GM19395 (cell line): ENCODE results near the gene COMTD1.

Experiments
- ATAC-seq: cut with Tn5 transposase; IDR thresholded peaks from one replicate; pipeline ENCODE4 v1.9.1; 2021; ENCODE audit warnings: mild to moderate bottlenecking, moderate library complexity; ENCODE audit not compliant: unreplicated experiment

Gene COMTD1

DNA sequence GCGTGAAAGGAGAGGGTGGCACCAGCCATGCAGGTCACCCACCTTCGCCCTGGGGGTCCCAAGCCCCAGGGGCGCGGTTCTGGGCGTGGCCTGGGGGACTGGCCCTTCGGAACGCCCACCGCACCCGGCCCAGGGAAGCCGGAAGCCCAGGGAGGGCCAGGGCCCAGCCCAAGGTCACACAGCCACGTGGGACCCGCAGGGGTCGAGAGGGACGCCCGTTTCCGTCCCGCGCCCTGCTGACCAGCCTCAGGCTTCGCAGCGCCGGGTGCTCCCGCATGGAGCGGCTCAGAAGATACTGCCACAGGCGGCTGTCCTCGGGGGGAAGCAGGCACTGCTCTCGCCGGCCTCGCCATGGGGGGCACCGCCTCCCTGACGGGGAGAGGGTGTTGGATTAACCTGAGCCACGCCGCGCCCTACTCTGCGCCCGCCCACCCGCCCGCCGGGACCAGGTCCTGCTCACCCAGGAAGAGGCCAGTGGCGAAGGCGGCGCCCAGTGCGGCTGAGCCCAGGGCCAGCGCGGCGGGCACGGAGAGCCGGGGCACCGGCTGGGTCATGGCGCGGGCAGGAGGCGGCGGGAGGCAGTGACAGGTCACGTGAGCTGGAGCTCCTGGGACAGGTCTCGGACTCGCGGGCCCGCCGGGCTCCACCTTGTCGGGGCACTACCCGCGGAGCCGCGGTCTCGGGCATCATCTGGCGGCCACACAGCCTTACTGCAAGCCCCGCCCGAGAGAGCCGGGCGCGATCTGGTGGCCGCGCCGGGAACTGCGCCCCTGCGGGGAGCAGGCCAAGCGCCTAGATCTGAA is at the start of gene COMTD1:
TSS of gene COMTD1 (minus strand) at position 583 of the 803 bp plus-strand sequence. CDS start at position 554, 29 bp downstream.
- ATAC-seq: peak; percentile 74

DNA sequence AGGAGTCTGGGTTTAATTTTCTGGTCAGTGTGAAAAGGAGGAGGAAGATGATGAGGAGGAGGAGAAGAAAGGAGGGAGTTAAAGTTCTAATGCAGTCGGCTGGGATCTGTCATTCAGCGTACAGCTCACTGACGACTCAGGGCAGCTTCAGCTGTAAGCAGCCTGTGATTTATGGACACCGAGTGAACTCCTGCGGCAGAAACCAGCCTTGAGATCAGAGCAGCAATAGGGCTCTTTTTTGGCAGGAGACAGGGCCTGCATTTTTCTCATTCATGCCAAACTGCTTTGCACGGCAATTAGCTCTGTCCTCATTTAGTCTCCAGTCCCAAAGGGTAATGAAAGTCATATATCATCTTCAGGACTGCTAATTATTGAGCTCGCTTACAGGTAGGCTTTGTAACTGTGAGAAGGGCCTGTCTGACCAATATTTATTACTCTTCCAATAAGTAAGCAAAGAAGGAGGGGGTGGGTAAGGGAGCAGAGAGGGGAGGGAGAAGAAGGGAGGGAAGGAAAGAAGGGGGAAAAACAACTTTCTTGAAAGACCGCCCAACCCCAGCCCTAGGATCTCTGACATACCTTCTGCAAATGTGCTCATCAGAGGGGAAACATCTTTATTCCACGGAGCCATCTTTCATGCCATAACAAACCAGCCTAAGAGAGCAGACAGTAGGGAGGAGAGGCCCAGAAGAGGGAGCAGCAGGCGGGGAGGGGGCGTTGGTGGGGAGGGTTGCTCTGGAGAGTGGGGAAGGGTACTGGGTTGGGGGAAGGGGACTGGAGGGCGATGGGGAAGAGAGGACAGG is 48.1 kb upstream of the COMTD1 start:
- ATAC-seq: no peak

DNA sequence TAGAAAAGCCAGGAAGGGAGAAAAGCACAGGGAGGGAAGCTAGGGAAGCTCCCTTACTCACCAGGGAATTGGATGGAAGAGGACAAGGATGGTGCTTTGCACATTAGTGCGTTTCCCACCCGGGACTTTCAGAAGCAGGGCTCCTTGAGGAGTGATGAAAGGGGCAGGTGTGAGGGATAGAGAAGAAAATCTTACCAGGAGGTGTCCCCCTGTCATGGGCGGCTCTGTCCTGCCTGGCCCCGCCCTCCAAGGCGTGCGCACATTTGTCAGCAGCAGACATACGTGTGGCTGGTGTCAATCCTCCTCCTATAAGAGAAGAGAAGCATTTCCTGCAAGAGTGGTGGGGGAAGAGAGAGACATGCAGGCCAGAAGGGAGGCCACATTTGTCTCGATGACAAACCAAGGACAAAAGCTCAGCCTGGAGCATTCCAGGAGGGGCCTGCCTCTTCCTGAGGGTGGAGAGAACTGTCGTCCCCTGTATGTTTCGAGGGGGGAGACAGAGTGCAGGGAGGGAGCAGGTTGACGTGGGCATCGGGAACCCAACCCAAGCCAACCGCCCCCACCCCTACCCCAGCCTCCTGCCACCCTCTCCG is 47.4 kb upstream of the COMTD1 start:
- no peak for ATAC-seq

DNA sequence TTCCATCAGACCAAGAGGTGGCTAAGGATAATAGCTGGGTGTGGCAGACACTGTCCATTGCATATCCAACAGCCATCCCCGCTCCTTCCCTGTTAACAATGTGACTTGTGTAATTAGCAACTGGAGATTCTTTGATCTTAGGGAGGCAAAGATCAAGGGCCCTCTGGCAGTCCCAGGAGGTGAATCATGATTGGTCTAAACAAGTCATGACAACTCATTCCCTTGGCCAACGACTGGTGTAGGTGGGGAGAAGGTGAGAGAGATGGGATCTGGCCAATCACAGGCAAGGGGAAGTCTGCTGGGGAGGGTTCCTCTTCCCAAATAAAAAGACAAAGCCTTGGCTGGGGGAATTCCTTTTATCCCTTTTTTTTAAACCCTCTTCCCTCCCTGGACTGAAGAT is 46.2 kb upstream of the COMTD1 start:
- ATAC-seq: no peak

DNA sequence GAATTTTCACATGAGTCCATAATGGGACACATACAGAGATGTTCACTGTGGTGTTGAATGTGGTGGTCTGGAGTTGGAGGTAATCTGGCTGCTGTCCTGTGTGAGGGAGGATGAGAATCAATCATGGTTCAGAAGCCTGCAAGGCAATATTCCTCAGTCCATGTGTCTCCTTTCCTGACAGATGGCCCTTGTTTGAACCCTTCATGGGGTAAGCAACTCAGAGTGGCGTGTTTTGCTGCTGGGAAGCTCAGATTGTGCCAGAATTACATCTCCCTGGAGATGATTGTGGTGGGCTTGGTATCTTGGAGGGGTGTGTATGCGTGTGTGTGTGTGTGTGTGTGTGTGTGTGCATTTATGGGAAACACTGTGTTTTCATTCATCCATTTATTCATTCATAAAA is 44.5 kb upstream of the COMTD1 start:
- no peak for ATAC-seq

DNA sequence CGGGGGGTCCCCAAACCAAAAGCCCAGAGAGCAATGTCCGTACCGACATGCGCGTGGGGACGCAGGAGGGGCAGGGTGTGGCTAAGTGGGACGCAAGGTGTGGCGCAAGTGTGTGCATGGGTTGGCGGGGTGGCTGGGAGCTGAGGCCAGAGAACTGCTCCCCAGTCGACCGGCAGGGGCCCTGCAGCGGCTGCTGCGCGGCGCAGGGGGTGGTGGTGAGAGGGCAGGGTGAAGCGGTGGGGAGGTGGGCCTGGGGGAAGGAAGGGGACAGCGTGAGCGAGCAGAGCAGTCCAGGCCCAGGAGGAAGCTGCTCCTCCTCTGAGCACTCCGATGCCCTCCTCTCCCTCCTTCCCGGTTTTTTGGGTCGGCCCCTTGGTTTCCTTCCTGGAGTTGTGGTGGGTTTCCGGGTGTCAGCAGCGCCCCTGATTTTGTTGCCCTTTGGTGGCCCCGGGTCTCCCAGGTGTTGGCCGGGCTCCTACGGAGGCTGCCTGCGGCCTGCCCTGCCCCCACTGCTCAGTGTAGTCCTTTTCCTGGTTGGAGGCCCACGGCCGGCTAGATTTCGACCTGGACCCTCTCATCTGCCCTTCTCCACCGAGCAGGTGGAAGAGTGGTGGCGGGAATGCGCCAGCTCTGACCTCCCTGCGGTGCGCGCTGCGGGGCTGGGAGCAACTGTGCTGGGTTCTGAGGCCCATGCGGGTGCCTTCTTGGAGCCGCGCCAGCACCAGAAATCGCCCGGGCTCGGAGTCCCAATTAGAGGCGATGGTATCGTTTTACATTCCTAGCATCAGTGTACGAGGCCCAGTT is 40.5 kb upstream of the COMTD1 start:
- ATAC-seq: no peak

DNA sequence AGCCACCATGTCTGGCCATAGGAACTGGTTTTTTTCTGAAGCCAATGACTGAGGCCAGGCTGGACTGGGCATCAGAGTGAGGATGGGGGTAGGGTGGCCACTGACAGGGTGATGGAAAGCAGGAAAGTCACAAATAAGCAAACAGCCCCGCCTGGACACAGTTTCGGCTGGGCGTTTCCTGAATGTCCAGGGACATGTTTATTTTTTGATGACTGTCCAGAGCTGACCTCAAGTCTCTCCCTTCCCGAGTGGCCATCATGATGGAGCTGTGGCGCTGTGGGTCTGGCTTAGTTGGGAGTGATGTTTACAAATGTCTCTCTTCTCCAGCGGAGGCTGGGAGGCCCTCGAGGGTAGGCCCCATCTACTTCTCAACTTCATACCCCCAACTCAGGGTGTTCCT is 37.1 kb upstream of the COMTD1 start:
- no peak for ATAC-seq

DNA sequence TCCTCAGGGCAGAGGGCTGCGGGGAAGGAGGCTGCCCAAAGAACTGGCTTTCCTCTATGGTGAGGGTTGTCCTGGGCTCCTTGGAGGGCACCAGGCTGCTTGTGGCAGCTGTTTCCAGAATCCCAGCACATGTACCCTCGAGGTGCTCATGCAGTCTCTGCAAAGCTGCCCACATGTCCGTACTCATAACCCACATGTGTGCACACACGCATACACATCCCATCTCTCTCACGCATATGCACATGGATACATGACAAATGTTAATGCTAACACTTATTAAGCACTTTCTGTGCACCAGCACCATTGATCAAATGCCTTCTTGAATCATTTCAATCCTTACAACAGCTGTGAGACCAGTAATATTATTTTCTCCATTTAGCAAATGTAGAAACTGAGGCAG is 36.3 kb upstream of the COMTD1 start:
- no peak for ATAC-seq

DNA sequence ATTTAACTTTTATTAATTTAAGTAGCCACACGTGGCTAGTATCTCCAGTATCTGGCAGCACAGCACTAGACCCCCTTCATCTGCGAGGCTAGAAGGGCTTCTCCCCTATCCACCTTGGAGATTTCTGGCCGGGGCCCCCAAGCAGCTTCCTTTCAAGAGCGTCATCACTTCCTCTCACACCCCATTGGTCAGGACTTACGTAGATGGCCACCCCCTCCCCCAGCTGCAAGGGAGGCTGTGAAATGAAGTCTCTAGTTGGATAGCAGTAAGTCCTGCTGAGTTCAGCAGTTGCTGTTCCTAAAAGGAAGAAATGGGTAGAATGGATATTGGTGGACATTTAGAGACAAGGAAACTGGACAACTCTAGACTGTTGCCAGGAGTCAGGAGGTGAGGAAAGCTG is 33.8 kb upstream of the COMTD1 start:
- ATAC-seq: no peak

DNA sequence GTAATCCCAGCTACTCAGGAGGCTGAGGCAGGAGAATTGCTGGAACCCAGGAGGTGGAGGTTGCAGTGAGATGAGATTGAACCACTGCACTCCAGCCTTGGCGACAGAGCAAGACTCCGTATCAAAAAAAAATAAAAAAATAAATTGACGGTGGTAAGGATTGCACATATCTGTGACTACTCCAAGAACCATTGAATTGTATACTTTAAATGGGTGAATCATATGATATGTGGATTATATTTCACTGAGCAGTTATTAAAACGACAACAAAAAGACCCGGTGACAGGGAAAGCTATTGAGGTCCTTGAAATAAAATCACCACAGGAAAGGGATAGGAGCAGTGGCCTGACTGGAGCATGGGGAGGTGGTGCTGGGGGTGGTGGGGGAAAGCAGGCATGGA is 31.2 kb upstream of the COMTD1 start:
- no peak for ATAC-seq

DNA sequence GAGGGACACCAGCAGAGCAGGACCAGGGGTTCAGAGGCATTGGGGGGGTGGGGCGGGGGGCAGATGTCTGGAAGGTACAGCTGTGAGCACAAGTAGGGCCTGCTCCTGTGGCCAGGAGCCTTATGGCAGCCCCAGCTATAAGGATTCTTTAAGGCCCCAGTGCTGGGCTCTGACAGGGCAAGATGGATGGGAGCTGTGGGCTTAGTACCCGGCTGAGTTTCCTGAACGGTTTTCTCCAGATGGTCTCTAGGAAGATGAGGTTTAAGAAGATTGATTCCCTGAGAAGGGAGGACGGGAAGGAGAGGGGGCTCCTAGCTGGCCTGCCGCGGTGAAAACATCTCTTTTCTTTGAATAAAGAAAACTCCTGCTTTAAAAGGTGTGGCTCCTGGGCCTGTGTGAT is 30.1 kb upstream of the COMTD1 start:
- no peak for ATAC-seq

DNA sequence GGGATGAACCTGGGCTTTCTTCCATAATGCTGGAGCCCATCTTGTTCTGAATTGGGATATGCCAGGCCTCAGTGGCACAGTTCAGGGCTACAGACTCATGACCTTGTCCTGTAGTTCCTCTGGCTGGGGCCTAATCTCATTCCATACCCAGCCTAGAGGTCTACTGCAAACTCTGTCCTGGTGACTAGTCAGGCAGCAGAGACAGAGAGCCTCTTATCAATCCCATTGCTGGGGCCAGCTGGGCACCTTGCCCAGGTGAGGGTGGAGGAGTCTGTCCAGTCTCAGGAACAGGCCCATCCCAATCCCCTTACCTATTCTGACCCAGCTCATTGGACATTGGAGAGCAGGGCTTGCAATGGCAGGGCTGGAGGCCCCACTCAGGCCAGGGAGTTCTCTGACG is 28.0 kb upstream of the COMTD1 start:
- ATAC-seq: no peak

DNA sequence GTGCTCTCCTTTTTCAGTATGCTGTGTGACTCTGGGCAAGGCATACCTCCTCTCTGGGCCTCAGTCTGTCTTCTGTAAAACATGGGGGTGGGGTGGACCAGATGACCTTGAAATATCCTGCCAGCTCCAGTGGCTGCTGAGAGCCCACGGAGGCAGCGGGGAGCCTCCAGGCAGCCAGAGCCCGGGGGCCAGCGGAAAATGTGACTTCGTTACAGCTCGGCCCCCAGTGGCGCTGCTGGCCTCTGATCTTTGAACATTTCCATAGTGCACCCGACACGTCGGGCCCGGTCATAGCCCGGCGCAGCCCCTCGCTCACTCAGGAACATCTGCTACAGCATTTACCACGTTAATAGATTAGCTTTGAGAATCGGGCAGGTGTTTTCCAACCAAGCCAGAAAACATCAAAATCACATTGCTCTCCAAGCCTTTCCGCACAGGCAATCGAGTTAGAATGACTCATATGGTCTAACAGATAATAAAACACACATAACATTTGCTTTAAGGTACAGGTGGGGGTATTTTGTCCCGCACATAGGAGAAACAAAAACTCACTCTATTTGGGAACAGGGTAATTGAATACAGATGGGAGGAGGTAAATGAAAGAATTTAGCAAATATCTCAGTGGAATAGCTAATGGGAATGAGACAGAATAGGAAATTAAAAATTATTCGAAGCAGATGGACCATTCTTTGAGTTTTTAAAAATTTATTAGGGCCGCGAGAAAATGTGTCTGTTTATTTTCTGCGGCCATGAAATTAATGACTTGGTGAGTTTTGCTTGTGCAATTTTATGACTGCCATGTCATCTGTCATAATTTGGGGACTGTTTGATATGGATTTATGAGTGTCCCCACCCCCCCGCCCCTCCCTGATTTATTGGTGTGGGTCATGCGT is 26.3 kb upstream of the COMTD1 start:
- no peak for ATAC-seq

DNA sequence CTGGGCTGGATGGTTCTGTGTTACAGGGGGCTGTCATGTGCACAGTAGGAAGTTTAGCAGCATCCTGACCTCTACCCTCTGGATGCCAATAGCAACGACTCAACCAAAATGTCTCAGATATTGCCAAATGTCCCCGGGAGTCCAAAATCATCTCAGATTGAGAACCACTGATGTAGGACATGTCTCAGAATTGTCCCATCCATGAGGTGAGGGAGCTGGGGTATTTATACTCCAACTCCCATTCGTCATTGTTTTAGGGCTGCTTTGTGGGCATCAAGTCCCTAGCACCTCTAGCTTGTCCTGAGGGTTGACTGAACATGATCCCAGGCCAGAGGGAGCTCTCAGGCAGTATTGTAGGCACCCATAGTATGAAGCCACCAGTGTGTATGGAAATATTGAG is 25.2 kb upstream of the COMTD1 start:
- ATAC-seq: no peak

DNA sequence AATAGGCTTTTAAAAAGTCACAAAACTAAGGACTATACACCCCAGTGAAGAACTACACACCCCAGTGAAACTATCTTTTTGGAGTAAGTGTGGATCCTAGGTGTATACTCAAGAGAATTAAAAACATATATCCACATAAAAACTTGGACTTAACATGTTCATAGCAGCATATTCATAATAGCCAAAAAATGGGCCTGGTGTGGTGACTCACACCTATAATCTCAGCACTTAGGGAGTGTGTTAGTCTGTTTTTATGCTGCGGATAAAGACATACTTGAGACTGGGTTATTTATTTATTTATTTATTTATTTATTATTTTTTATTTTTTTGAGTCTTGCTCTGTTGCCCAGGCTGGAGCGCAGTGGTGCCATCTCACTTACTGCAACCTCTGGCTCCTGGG is 19.0 kb upstream of the COMTD1 start:
- ATAC-seq: no peak

DNA sequence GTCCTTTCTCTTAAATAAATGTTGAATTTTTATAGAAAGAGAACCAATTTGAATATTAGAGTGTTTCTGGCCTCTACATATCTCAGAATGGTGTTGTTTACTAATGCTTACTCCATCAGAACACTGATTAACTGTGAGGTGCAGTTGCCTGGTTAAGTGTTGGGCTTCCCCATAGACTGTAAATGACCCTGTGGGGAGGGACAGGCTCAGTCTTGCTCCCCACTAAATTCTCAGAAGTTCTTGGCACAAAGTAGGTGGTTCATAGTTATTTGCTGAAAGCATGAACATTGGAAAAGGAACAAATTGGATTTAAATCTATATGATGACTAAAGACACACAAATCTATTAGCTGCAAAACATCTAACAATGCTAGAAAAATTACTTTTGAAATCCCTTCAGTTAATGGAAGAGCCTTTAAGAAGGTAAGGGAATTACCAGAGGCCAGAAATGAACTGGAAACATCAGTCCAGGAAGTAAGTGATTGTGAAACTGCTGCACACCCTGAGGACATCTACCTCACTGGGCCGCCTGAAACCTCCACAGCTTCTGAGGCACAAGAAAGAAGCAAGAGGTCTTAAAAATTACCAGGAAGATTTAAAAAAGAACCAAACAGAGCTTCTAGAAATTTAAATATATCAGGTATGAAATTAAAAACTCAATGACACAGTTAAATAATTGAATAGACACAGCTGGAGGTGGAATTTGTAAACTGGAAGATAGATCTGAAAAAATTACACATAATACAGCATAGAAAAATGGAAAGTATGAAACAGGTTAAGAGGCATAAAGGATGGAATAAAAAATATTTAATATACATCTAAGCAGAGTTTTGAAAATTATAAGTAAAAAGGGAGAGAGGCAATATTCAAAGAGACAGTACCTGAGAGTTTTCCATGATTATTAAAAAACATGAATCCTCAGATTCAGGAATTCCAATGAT is 17.8 kb upstream of the COMTD1 start:
- no peak for ATAC-seq

DNA sequence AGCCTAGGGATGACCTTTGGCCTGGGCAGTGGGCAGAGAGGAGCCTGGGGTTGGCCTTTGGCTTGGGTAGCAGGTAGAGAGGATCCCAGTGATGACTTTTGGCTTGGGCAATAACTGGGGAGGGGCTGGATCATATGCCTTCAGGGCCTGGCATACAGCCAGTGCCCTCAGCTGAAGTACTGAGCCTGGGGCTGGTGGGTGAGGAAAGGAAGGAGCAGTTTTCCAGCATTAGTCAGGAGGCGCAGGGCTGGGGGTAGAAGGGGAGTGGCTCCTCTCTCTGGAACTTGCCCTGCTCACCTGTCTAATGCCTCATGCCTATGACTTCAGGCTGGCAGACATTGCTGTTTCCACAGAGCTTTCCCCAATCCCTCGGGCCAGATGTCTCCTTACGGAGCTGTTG is 15.2 kb upstream of the COMTD1 start:
- no peak for ATAC-seq

DNA sequence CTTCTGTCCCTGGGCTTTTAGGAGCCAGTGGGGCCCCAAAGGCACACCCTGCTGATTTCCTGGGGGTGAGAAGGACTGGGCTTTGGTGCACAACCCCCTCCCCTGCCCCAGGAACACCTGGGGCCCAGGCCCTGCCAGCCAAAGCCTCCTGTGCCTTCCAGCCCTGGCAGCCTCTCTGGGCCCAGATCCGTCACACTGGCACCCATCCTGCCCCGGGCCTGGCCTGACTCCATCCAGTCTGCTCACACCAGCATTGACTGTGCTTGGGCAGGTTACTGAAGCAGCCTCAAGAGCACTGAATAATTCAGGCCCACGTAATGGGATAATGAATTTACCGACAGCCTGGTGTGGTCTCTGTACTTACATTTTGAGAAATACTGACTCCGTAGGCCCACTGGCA is 12.0 kb upstream of the COMTD1 start:
- ATAC-seq: no peak

DNA sequence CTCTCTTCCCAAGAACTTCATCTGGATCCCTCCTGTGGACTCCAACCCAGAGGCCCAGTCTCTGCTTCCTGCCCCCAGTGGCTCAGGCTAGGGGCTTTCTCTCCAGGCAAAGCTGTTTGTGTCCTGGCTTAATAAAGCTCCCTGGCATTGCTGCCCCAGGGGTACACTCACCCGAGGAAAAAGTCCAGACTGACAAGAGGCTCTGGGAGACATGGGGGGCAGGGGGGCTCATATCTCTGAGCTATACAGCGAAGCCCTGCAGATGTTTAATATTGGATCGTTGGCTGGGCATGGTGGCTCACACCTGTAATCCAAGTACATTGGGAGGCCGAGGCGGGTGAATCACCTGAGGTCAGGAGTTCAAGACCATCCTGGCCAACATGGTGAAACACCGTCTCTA is 10.7 kb upstream of the COMTD1 start:
- ATAC-seq: no peak
